HG03575 (cell line): ENCODE data around the gene TNIP3.

Experiments used
- ATAC-seq: cut with Tn5 transposase; IDR thresholded peaks from one replicate; pipeline ENCODE4 v1.9.1; 2021; ENCODE audit not compliant: unreplicated experiment, insufficient number of reproducible peaks, low FRiP score; ENCODE audit errors: extremely low read depth

TNIP3 gene

GRCh38 chr4:121145430-121145829, 18.7 kb downstream of the TNIP3 start:
- ATAC-seq = no peak

GRCh38 chr4:121144021-121144420, 20.1 kb downstream of the TNIP3 start:
- ATAC-seq = no peak

- no peak for ATAC-seq
These were observed 21.0 kb downstream of the TNIP3 start for GRCh38 chr4:121143131-121143530.

GRCh38 chr4:121140716-121141460, 23.2 kb downstream of the TNIP3 start:
- no peak for ATAC-seq

- ATAC-seq = peak; percentile 85
These were observed 24.4 kb downstream of the TNIP3 start for GRCh38 chr4:121139533-121140222.

GRCh38 chr4:121138039-121138825, 25.9 kb downstream of the TNIP3 start:
- ATAC-seq = no peak

- no peak for ATAC-seq
These were observed 33.8 kb downstream of the TNIP3 start for GRCh38 chr4:121130326-121130660.

GRCh38 chr4:121129606-121130325, 34.4 kb downstream of the TNIP3 start:
- no peak for ATAC-seq

GRCh38 chr4:121127100-121127499, 37.0 kb downstream of the TNIP3 start:
- ATAC-seq = no peak

GRCh38 chr4:121126449-121127006, 37.6 kb downstream of the TNIP3 start:
- ATAC-seq = no peak

- ATAC-seq = no peak
These were observed 38.6 kb downstream of the TNIP3 start for GRCh38 chr4:121125498-121125885.

GRCh38 chr4:121122661-121123060, 41.5 kb downstream of the TNIP3 start:
- ATAC-seq = no peak

- no peak for ATAC-seq
These were observed 44.4 kb downstream of the TNIP3 start for GRCh38 chr4:121119715-121120114.

- ATAC-seq = no peak
These were observed 45.8 kb downstream of the TNIP3 start for GRCh38 chr4:121118344-121118743.

GRCh38 chr4:121114756-121115155, 49.4 kb downstream of the TNIP3 start:
- ATAC-seq = no peak

- ATAC-seq = no peak
These were observed 51.6 kb downstream of the TNIP3 start for GRCh38 chr4:121112530-121112929.

GRCh38 chr4:121108557-121108956, 55.6 kb downstream of the TNIP3 start:
- no peak for ATAC-seq

- no peak for ATAC-seq
These were observed 56.6 kb downstream of the TNIP3 start for GRCh38 chr4:121107507-121107906.
